ENCODE results near the gene TBC1D22A. TPM values are rescaled to one million over a fixed set of nuclear protein-coding genes. Genes with fewer than 3 reads are reported as not detected.

TBC1D22A gene
- total RNA-seq, 1 donor from 2014 or later = 28.9 TPM

DNA sequence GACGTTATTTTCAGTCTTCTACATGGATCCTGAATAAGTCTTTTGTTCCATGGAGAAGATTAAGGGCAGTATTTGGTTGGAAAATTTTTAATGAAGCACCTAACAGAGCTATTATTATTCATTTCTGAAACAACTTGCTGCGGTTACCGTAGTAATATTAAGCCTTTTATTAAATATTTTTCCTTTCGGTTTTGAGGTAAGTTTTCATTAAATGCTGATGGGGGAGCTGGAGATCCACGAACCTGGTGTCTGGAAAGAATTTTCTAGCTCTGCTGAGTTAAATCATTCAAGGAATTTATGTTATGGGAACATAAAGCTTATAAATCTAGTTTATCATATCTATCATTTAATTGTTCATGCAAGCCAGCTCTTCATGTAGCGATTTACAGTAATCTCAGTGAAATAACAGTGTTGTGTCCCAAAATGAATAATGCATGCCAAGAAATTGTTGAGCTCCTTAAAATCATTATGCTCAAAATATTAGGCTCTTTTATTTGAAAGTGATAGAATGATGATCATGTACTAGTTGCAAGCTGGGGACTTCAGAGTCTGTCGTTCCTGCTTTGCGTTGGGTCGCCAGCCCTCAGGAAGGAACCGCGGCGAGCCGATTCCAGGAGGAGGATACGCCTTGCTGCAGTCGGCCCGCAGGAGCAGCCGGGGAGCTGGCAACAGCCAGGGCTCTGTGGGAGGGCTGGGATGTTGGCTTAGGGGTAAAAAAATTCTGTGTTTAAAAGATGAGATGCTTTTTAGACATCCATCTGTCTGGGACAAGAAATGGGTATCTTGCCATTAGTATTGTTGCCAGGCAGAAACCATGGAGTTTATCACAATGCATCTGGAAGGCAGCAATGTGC is 83.1 kb downstream of the TBC1D22A start:
- peaks cover 6% of the 10 kb centered on the region for H3K36me3 Mint-ChIP-seq (ENCODE audit: unreplicated experiment)
- H3K4me3 Mint-ChIP-seq (ENCODE audit: unreplicated experiment) = no peak overlapping the region
- no peak overlapping the region for H3K27ac Mint-ChIP-seq (ENCODE audit: unreplicated experiment)
- TF ChIP-seq, protein P1, sequence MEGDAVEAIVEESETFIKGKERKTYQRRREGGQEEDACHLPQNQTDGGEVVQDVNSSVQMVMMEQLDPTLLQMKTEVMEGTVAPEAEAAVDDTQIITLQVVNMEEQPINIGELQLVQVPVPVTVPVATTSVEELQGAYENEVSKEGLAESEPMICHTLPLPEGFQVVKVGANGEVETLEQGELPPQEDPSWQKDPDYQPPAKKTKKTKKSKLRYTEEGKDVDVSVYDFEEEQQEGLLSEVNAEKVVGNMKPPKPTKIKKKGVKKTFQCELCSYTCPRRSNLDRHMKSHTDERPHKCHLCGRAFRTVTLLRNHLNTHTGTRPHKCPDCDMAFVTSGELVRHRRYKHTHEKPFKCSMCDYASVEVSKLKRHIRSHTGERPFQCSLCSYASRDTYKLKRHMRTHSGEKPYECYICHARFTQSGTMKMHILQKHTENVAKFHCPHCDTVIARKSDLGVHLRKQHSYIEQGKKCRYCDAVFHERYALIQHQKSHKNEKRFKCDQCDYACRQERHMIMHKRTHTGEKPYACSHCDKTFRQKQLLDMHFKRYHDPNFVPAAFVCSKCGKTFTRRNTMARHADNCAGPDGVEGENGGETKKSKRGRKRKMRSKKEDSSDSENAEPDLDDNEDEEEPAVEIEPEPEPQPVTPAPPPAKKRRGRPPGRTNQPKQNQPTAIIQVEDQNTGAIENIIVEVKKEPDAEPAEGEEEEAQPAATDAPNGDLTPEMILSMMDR (IDR thresholded peaks at IDR 0.05) = peak; percentile 64
- H3K4me1 Mint-ChIP-seq (ENCODE audit: unreplicated experiment) = peaks cover 32% of the 10 kb centered on the region
- H3K27me3 Mint-ChIP-seq (ENCODE audit: unreplicated experiment) = no peaks in the 10 kb centered on the region
- H3K9me3 Mint-ChIP-seq (ENCODE audit: unreplicated experiment) = no peaks in the 10 kb centered on the region
- DNase-seq (ENCODE audit: extremely low spot score, unreplicated experiment) = peak; percentile 80

DNA sequence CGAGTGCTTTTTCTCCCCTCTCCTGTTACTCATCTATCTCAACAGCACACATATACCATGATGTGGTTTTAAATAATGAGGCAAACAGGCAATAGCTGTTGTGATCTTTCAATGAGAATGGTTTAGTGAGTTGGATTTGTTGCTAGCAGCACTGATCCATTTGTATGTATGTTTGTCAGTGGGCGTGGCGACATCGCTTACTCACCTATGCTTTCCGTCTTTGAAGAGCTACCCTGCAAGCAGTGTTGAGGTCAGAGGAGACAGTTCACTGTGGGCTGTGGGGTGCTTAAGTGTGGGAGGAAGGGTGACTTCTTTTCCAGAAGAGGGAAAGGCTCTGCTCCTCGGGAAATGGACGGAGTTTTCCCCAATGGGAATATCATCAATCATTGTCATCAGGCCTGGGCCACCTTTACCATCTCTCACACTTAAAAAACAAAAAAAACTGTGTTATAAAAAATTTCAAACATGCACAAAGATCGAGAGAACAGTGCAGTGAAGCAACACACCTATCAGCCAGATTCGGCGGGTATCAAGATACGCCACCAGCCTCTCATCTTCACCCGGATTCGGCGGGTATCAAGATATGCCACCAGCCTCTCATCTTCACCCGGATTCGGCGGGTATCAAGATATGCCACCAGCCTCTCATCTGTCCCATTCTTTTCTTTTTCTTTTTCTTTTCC is 83.8 kb downstream of the TBC1D22A start:
- no peaks in the 10 kb centered on the region for H3K27me3 Mint-ChIP-seq (ENCODE audit: unreplicated experiment)
- no peak overlapping the region for H3K4me3 Mint-ChIP-seq (ENCODE audit: unreplicated experiment)
- TF ChIP-seq, protein P1 (IDR thresholded peaks at IDR 0.05) = no peak
- no peaks in the 10 kb centered on the region for H3K9me3 Mint-ChIP-seq (ENCODE audit: unreplicated experiment)
- DNase-seq (ENCODE audit: extremely low spot score, unreplicated experiment) = peak; percentile 40
- H3K27ac Mint-ChIP-seq (ENCODE audit: unreplicated experiment) = no peak overlapping the region
- H3K4me1 Mint-ChIP-seq (ENCODE audit: unreplicated experiment) = peaks cover 31% of the 10 kb centered on the region
- H3K36me3 Mint-ChIP-seq (ENCODE audit: unreplicated experiment) = peaks cover 9% of the 10 kb centered on the region

DNA sequence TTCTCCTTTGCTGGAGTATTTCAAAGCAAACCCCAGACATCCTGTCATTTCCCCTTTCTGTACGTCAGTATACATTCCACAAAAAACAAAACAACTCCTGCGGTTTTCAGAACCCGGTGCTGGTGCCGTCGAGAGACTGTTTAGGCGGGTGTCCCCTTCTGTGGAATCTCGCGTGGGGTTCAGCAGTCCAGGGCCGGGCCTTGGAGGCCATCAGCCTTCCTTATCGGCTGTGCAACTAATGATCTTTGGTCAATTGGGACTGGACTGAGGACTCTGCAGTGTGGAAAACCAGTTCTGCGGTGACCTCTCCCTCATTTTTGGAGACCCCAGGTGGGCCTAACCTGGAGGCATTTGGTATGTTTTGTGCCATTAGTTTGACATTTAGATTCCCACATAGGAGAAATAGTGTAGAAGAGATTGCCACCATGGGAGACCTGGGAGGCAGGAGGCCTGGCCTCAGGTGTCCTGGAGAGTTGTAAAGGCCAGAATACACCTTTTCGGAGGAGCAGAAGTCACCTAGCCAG is 84.4 kb downstream of the TBC1D22A start:
- TF ChIP-seq, protein P1 (IDR thresholded peaks at IDR 0.05) = no peak
- peaks cover 7% of the 10 kb centered on the region for H3K36me3 Mint-ChIP-seq (ENCODE audit: unreplicated experiment)
- H3K27ac Mint-ChIP-seq (ENCODE audit: unreplicated experiment) = no peak overlapping the region
- no peaks in the 10 kb centered on the region for H3K27me3 Mint-ChIP-seq (ENCODE audit: unreplicated experiment)
- peaks cover 28% of the 10 kb centered on the region for H3K4me1 Mint-ChIP-seq (ENCODE audit: unreplicated experiment)
- peak; percentile 77 for DNase-seq (ENCODE audit: extremely low spot score, unreplicated experiment)
- H3K4me3 Mint-ChIP-seq (ENCODE audit: unreplicated experiment) = no peak overlapping the region
- H3K9me3 Mint-ChIP-seq (ENCODE audit: unreplicated experiment) = no peaks in the 10 kb centered on the region

DNA sequence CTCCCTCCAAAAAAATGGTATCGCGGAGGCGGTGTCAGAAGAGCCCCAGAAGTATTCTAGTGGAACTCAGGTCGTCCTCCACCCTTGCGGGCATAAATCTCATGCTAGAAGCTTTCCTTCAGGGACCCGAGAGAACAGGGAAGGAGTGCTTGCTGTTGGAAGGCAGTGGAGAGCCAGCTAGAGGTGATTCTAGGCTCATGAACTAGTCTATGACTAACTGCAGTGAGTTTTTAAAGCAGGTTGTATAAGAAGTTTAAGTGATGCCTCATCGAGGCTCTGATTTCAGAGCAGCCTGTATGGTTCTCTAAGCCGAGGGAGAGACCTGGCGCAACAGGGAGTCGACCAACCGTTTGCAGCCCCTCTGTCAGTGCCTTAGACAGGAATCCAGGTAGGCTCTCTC is 85.7 kb downstream of the TBC1D22A start:
- Mint-ChIP-seq H3K27ac (ENCODE audit: unreplicated experiment) (no peak overlapping the region), H3K36me3 (ENCODE audit: unreplicated experiment) (peaks cover 7% of the 10 kb centered on the region), H3K4me1 (ENCODE audit: unreplicated experiment) (peaks cover 28% of the 10 kb centered on the region), H3K9me3 (ENCODE audit: unreplicated experiment) (no peaks in the 10 kb centered on the region), H3K4me3 (ENCODE audit: unreplicated experiment) (no peak overlapping the region), H3K27me3 (ENCODE audit: unreplicated experiment) (no peaks in the 10 kb centered on the region)
- TF ChIP-seq, protein P1 (IDR thresholded peaks at IDR 0.05) = no peak
- DNase-seq (ENCODE audit: extremely low spot score, unreplicated experiment) = peak; percentile 19

DNA sequence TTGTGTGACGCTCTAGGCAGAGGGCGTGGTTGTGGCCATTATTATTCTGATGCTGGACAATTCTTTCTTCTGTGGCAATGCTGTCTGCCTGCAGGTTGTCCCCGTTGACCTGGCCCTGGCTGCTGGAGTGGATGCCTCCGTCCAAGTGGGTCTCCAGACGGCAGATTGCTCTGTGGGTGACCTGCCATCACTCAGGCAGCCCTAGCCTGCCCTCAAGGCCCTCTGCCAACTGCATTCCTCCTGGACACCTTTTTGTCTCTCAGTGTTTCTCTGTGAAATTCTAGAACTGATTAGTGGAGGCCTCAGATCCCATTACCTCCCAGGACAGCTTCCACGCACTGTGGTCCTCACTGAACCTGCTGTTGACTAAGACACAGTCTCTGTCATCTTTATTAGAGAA is 86.7 kb downstream of the TBC1D22A start:
- no peak overlapping the region for H3K4me3 Mint-ChIP-seq (ENCODE audit: unreplicated experiment)
- no peak overlapping the region for H3K27ac Mint-ChIP-seq (ENCODE audit: unreplicated experiment)
- H3K36me3 Mint-ChIP-seq (ENCODE audit: unreplicated experiment) = peaks cover 7% of the 10 kb centered on the region
- no peaks in the 10 kb centered on the region for H3K9me3 Mint-ChIP-seq (ENCODE audit: unreplicated experiment)
- TF ChIP-seq, protein P1 (IDR thresholded peaks at IDR 0.05) = no peak
- DNase-seq (ENCODE audit: extremely low spot score, unreplicated experiment) = peak; percentile 68
- H3K4me1 Mint-ChIP-seq (ENCODE audit: unreplicated experiment) = peaks cover 23% of the 10 kb centered on the region
- H3K27me3 Mint-ChIP-seq (ENCODE audit: unreplicated experiment) = no peaks in the 10 kb centered on the region

Measured in osteocyte (in vitro differentiated cells).